WTC11 (cell line): ENCODE results near the gene PDLIM5. TPM values are rescaled to one million over a fixed set of nuclear protein-coding genes. Genes with fewer than 3 reads are reported as not detected.

ENCODE experiments used
- ATAC-seq: fragments of 200-7000 bp; cut with Tn5 transposase; 2 replicates; pipeline ENCODE4 v1.10.0; 2021; ENCODE audit warnings: mild to moderate bottlenecking, moderate library complexity
- CTCF ChIA-PET: fragments of 300-600 bp; sonication (Branson Sonifier 250); formaldehyde crosslinking; loops from one replicate; lab custom pipeline; 2021; ENCODE audit warnings: antibody characterized with exemption; lab: Charles Lee
- POLR2A ChIA-PET: fragments of 350-600 bp; sonication (Branson Sonifier 250); formaldehyde crosslinking; loops from one replicate; lab custom pipeline; 2021; ENCODE audit warnings: antibody characterized with exemption; lab: Charles Lee
- DNase-seq: peaks from one replicate; pipeline ENCODE4 v3.0.0; 2021; ENCODE audit warnings: low spot score
- H3K27ac Mint-ChIP-seq: 2 replicates; pipeline ENCODE4 v1.8.0; 2021; ENCODE audit warnings: mixed read lengths
- H3K27me3 Mint-ChIP-seq: 2 replicates; pipeline ENCODE4 v1.8.0; 2021; ENCODE audit warnings: low read depth, mild to moderate bottlenecking, moderate library complexity, mixed read lengths
- H3K36me3 Mint-ChIP-seq: 2 replicates; pipeline ENCODE4 v1.8.0; 2021; ENCODE audit warnings: mixed read lengths
- H3K4me1 Mint-ChIP-seq: 2 replicates; pipeline ENCODE4 v1.8.0; 2022; ENCODE audit warnings: mixed read lengths
- H3K4me3 Mint-ChIP-seq: 2 replicates; pipeline ENCODE4 v1.8.0; 2021; ENCODE audit warnings: mild to moderate bottlenecking, moderate library complexity, mixed read lengths
- H3K9me3 Mint-ChIP-seq: 2 replicates; pipeline ENCODE4 v1.8.0; 2021; ENCODE audit warnings: mixed read lengths
- CREM ChIP-seq: sonication (generic); formaldehyde crosslinking; IDR thresholded peaks from 2 replicates; pipeline ENCODE4 v1.8.1; 2022; ENCODE audit warnings: mild to moderate bottlenecking, missing genetic modification reagents, moderate library complexity
- CTCF ChIP-seq: fragments of 200-600 bp; IDR thresholded peaks from 2 replicates; pipeline ENCODE4 v1.8.0; 2022; ENCODE audit warnings: antibody characterized with exemption
- E2F4 ChIP-seq: sonication (generic); formaldehyde crosslinking; IDR thresholded peaks from 2 replicates; pipeline ENCODE4 v1.8.1; 2022; ENCODE audit warnings: low read depth, mild to moderate bottlenecking, moderate library complexity, missing genetic modification reagents, borderline replicate concordance
- EMX1 ChIP-seq: fragments of 250-450 bp; sonication (Bioruptor Pico); IDR thresholded peaks from 2 replicates; pipeline ENCODE4 v1.8.0; 2021; ENCODE audit warnings: mild to moderate bottlenecking
- FOXK1 ChIP-seq: sonication (generic); formaldehyde crosslinking; IDR thresholded peaks from 2 replicates; pipeline ENCODE4 v1.8.0; 2022; ENCODE audit warnings: mild to moderate bottlenecking, moderate library complexity, missing genetic modification reagents
- FOXP1 ChIP-seq: sonication (generic); formaldehyde crosslinking; IDR thresholded peaks from 2 replicates; pipeline ENCODE4 v1.8.0; 2022; ENCODE audit warnings: missing genetic modification reagents, mild to moderate bottlenecking, moderate library complexity, borderline replicate concordance
- GABPB1 ChIP-seq: sonication (generic); formaldehyde crosslinking; IDR thresholded peaks from 2 replicates; pipeline ENCODE4 v1.8.1; 2023; ENCODE audit warnings: mild to moderate bottlenecking, missing genetic modification reagents
- IRF2 ChIP-seq: sonication (generic); formaldehyde crosslinking; IDR thresholded peaks from 2 replicates; pipeline ENCODE4 v1.8.0; 2022; ENCODE audit warnings: low read depth, missing genetic modification reagents, borderline replicate concordance
- KAT7 ChIP-seq: sonication (generic); formaldehyde crosslinking; IDR thresholded peaks from 2 replicates; pipeline ENCODE4 v1.8.1; 2023; ENCODE audit warnings: missing genetic modification reagents, mild to moderate bottlenecking, borderline replicate concordance
- MXD4 ChIP-seq: fragments of 250-450 bp; sonication (Bioruptor Pico); IDR thresholded peaks from 2 replicates; pipeline ENCODE4 v1.8.0; 2021; ENCODE audit warnings: mild to moderate bottlenecking, moderate library complexity, borderline replicate concordance
- SMAD3 ChIP-seq: sonication (generic); formaldehyde crosslinking; IDR thresholded peaks from 2 replicates; pipeline ENCODE4 v1.8.0; 2022; ENCODE audit warnings: missing genetic modification reagents, mild to moderate bottlenecking, borderline replicate concordance
- STAT6 ChIP-seq: sonication (generic); formaldehyde crosslinking; conservative IDR thresholded peaks from 2 replicates; pipeline ENCODE4 v1.8.1; 2023; ENCODE audit warnings: mild to moderate bottlenecking, low read depth, missing genetic modification reagents, moderate library complexity
- TEAD1 ChIP-seq: sonication (generic); formaldehyde crosslinking; IDR thresholded peaks from 2 replicates; pipeline ENCODE4 v1.8.0; 2022; ENCODE audit warnings: mild to moderate bottlenecking, missing genetic modification reagents
- TEAD4 ChIP-seq: sonication (generic); formaldehyde crosslinking; IDR thresholded peaks from 2 replicates; pipeline ENCODE4 v1.8.0; 2022; ENCODE audit warnings: mild to moderate bottlenecking, missing genetic modification reagents
- TP53 ChIP-seq: sonication (generic); formaldehyde crosslinking; IDR thresholded peaks from 2 replicates; pipeline ENCODE4 v1.8.1; 2023; ENCODE audit warnings: mild to moderate bottlenecking, missing genetic modification reagents
- ZNF396 ChIP-seq: fragments of 250-450 bp; sonication (Bioruptor Pico); IDR thresholded peaks from 2 replicates; pipeline ENCODE4 v1.8.0; 2021; ENCODE audit warnings: mild to moderate bottlenecking, moderate library complexity, borderline replicate concordance
- ZNF423 ChIP-seq: fragments of 250-450 bp; sonication (Bioruptor Pico); IDR thresholded peaks from 2 replicates; pipeline ENCODE4 v2.1.2; 2022; ENCODE audit warnings: mild to moderate bottlenecking, moderate library complexity
- total RNA-seq: library from RNA; stranded (reverse); gene quantifications from 3 replicates; pipeline ENCODE4 v1.2.3, GENCODE V29; 2021
- TF ChIP-seq, protein P1 (sequence below): sonication (generic); formaldehyde crosslinking; IDR thresholded peaks from 2 replicates; pipeline ENCODE4 v1.8.0; 2022; ENCODE audit warnings: mild to moderate bottlenecking, missing genetic modification reagents
- TF ChIP-seq, protein P2 (sequence below): sonication (generic); formaldehyde crosslinking; IDR thresholded peaks from 2 replicates; pipeline ENCODE4 v1.8.1; 2022; ENCODE audit warnings: mild to moderate bottlenecking, missing genetic modification reagents, moderate library complexity, borderline replicate concordance

Gene PDLIM5
- total RNA-seq, 1 experiment from 2014 or later: 51.5 TPM

DNA sequence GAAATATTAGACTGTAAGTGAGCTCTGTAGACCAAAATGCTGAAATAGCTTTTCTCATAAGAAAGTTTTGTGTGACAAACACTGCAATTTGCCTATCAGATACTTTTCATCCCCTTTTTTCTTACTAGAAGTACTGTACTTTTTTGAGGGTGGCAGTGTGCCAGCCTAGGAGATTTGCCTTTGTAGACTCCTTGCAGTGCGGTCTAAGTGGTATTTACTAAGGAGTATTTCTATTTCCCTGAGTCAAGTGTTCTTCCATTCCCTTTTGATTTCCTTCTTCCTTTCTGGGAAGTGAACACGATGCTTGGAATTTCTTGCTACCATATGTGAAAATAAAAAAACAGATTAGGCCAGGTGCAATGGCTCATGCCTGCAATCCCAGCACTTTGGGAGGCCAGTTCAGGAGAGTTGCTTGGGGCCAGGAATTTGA lies 34.6 kb downstream of the PDLIM5 start (continued):
- no peak for TF ChIP-seq MXD4 (CRISPR knock-in tag)
- no peak for TF ChIP-seq KAT7
- no peak for TF ChIP-seq EMX1 (CRISPR knock-in tag)
- no peak for TF ChIP-seq TEAD4

DNA sequence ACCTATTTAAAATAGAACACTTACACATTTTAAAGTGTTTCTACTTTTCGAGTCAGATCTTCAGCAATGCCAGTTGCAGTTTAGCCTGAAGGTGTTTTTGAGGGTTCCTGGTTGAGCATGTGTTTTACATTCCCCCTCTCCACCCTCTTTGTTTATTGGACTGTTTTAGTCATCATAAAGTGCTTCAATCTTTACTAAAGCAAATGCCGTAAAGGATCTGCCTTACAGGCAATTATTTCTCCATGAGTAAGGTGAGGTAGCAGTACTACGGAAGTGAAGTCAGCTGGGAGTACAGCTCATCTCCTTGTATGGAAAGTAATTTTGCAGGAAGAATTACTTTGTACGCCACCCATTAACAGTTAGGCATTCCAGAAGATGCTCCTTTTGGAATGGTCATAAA lies 36.9 kb downstream of the PDLIM5 start:
- no peaks in the 10 kb centered on the region for H3K27me3 Mint-ChIP-seq
- H3K36me3 Mint-ChIP-seq: no peaks in the 10 kb centered on the region
- ATAC-seq (no peak), DNase-seq (no peak)
- H3K4me3 Mint-ChIP-seq: no peak overlapping the region
- TF ChIP-seq, protein P1, sequence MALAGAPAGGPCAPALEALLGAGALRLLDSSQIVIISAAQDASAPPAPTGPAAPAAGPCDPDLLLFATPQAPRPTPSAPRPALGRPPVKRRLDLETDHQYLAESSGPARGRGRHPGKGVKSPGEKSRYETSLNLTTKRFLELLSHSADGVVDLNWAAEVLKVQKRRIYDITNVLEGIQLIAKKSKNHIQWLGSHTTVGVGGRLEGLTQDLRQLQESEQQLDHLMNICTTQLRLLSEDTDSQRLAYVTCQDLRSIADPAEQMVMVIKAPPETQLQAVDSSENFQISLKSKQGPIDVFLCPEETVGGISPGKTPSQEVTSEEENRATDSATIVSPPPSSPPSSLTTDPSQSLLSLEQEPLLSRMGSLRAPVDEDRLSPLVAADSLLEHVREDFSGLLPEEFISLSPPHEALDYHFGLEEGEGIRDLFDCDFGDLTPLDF (CRISPR knock-in tag): no peak
- TF ChIP-seq IRF2 (no peak), SMAD3 (no peak), EMX1 (CRISPR knock-in tag) (no peak), E2F4 (no peak), FOXK1 (CRISPR knock-in tag) (no peak), CTCF (no peak), TEAD1 (CRISPR knock-in tag) (no peak), ZNF423 (CRISPR knock-in tag) (no peak), STAT6 (CRISPR knock-in tag) (no peak), TP53 (no peak), FOXP1 (CRISPR knock-in tag) (no peak), ZNF396 (no peak), GABPB1 (CRISPR knock-in tag) (no peak), CREM (CRISPR knock-in tag) (no peak)
- TF ChIP-seq, protein P2, sequence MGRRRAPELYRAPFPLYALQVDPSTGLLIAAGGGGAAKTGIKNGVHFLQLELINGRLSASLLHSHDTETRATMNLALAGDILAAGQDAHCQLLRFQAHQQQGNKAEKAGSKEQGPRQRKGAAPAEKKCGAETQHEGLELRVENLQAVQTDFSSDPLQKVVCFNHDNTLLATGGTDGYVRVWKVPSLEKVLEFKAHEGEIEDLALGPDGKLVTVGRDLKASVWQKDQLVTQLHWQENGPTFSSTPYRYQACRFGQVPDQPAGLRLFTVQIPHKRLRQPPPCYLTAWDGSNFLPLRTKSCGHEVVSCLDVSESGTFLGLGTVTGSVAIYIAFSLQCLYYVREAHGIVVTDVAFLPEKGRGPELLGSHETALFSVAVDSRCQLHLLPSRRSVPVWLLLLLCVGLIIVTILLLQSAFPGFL (CRISPR knock-in tag): no peak
- H3K27ac Mint-ChIP-seq: no peak overlapping the region
- ChIA-PET CTCF (no interaction called here), POLR2A (no interaction called here)
- H3K4me1 Mint-ChIP-seq: peaks cover 10% of the 10 kb centered on the region
- H3K9me3 Mint-ChIP-seq: no peaks in the 10 kb centered on the region
